ENCODE data around the gene CRACDL.

GRCh38 chr2:98929920-98930319 lies 6.1 kb downstream of the CRACDL start:
- no peak for TF ChIP-seq PKNOX1 (IDR thresholded peaks at IDR 0.05)
- no peak for TF ChIP-seq FOXM1 (IDR thresholded peaks at IDR 0.05; ENCODE audit: borderline replicate concordance)
- no peak for TF ChIP-seq SP1 (IDR thresholded peaks at IDR 0.05)
- TF ChIP-seq ELF4 (IDR thresholded peaks at IDR 0.05): no peak
- no peak for TF ChIP-seq FOXA1 (IDR thresholded peaks at IDR 0.05)

Data from HEK293T (cell line).